Loucy (cell line): ENCODE data around the gene LORICRIN.

Experiments used
- H2AFZ ChIP-seq: fragments of 200-600 bp; sonication (generic); 2 replicates; pipeline ENCODE4 v1.6.0; 2016; ENCODE audit warnings: antibody characterized with exemption, mild to moderate bottlenecking, low read length, moderate library complexity
- H3F3A ChIP-seq: fragments of 200-600 bp; 2 replicates; pipeline ENCODE4 v1.6.0; 2016; ENCODE audit warnings: antibody characterized with exemption, low read depth, mild to moderate bottlenecking
- H3K27me3 ChIP-seq: fragments of 200-600 bp; sonication (generic); 2 replicates; pipeline ENCODE4 v1.6.1; 2014; ENCODE audit warnings: low read length, mild to moderate bottlenecking; ENCODE audit not compliant: insufficient read depth, poor library complexity, severe bottlenecking
- H3K36me3 ChIP-seq: fragments of 200-600 bp; sonication (generic); 2 replicates; pipeline ENCODE4 v1.6.1; 2016; ENCODE audit warnings: low read length; ENCODE audit not compliant: insufficient read depth
- H3K4me1 ChIP-seq: fragments of 200-600 bp; sonication (generic); 2 replicates; pipeline ENCODE4 v1.5.1; 2014; ENCODE audit warnings: low read length, mild to moderate bottlenecking; ENCODE audit not compliant: insufficient read depth, poor library complexity, severe bottlenecking
- H3K4me2 ChIP-seq: fragments of 200-600 bp; sonication (generic); 2 replicates; pipeline ENCODE4 v1.6.0; 2014; ENCODE audit warnings: antibody characterized with exemption, low read length, low read depth, mild to moderate bottlenecking; ENCODE audit not compliant: poor library complexity, severe bottlenecking
- H3K4me3 ChIP-seq: fragments of 200-600 bp; sonication (generic); 2 replicates; pipeline ENCODE4 v1.5.1; 2014; ENCODE audit warnings: low read length, mild to moderate bottlenecking, mixed read lengths; ENCODE audit not compliant: poor library complexity, severe bottlenecking
- H3K79me2 ChIP-seq: fragments of 200-600 bp; sonication (generic); 2 replicates; pipeline ENCODE4 v1.6.1; 2014; ENCODE audit warnings: low read length; ENCODE audit not compliant: insufficient read depth
- H3K9ac ChIP-seq: fragments of 200-600 bp; sonication (generic); 2 replicates; pipeline ENCODE4 v1.6.0; 2014; ENCODE audit warnings: mild to moderate bottlenecking, low read depth, low read length, moderate library complexity; ENCODE audit not compliant: poor library complexity, severe bottlenecking
- H3K9me2 ChIP-seq: fragments of 200-600 bp; sonication (generic); replicated peaks from 2 replicates; pipeline ENCODE4 v1.6.1; 2016; ENCODE audit warnings: low read depth, low read length, mixed read lengths
- H3K9me3 ChIP-seq: fragments of 200-600 bp; sonication (generic); 2 replicates; pipeline ENCODE4 v1.6.1; 2014; ENCODE audit warnings: mild to moderate bottlenecking, antibody characterized with exemption, low read length, low read depth; ENCODE audit not compliant: insufficient read depth
- H4K20me1 ChIP-seq: fragments of 200-600 bp; sonication (generic); 2 replicates; pipeline ENCODE4 v1.6.0; 2014; ENCODE audit warnings: antibody characterized with exemption, low read length, mild to moderate bottlenecking; ENCODE audit not compliant: insufficient read depth, poor library complexity, severe bottlenecking
- EZH2phosphoT487 ChIP-seq: fragments of 200-600 bp; IDR thresholded peaks from 2 replicates; pipeline ENCODE4 v1.6.1; 2018; ENCODE audit warnings: antibody characterized with exemption, mild to moderate bottlenecking, moderate library complexity, borderline replicate concordance
- TF ChIP-seq, protein P1 (sequence below): fragments of 200-600 bp; sonication (generic); conservative IDR thresholded peaks from 2 replicates; pipeline ENCODE4 v1.5.1; 2014; ENCODE audit warnings: mild to moderate bottlenecking, antibody characterized with exemption, low read length

Gene LORICRIN

DNA sequence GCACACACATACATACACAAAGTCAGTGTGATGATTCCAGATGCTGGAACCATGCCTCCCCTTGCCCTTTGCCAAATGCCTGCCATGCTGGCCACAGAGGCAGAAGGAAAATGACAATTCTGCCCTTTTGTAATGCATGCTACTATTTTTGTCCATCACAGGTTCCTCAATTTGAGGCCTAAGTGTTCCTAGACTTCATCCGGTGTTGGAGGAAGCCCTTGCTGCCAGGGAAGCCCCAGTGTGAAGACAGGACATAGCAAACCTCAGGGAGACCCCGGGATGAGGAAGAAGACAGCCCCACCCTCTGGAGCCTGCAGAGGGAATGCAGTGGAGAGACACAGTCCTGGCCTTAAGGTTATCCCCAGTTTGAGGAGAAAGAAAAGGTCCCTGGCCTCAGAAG is 27.7 kb upstream of the LORICRIN start:
- H3K4me1 ChIP-seq: no peaks in the 10 kb centered on the region
- no peaks in the 10 kb centered on the region for H4K20me1 ChIP-seq
- no peaks in the 10 kb centered on the region for H3K79me2 ChIP-seq
- no peak overlapping the region for H2AFZ ChIP-seq
- no peaks in the 10 kb centered on the region for H3K27me3 ChIP-seq
- no peak for TF ChIP-seq EZH2phosphoT487
- TF ChIP-seq, protein P1, sequence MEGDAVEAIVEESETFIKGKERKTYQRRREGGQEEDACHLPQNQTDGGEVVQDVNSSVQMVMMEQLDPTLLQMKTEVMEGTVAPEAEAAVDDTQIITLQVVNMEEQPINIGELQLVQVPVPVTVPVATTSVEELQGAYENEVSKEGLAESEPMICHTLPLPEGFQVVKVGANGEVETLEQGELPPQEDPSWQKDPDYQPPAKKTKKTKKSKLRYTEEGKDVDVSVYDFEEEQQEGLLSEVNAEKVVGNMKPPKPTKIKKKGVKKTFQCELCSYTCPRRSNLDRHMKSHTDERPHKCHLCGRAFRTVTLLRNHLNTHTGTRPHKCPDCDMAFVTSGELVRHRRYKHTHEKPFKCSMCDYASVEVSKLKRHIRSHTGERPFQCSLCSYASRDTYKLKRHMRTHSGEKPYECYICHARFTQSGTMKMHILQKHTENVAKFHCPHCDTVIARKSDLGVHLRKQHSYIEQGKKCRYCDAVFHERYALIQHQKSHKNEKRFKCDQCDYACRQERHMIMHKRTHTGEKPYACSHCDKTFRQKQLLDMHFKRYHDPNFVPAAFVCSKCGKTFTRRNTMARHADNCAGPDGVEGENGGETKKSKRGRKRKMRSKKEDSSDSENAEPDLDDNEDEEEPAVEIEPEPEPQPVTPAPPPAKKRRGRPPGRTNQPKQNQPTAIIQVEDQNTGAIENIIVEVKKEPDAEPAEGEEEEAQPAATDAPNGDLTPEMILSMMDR: no peak
- no peaks in the 10 kb centered on the region for H3F3A ChIP-seq
- no peaks in the 10 kb centered on the region for H3K9me2 ChIP-seq
- no peak overlapping the region for H3K4me3 ChIP-seq
- H3K4me2 ChIP-seq: no peak overlapping the region
- H3K9me3 ChIP-seq: no peaks in the 10 kb centered on the region
- H3K36me3 ChIP-seq: no peaks in the 10 kb centered on the region
- H3K9ac ChIP-seq: no peak overlapping the region

DNA sequence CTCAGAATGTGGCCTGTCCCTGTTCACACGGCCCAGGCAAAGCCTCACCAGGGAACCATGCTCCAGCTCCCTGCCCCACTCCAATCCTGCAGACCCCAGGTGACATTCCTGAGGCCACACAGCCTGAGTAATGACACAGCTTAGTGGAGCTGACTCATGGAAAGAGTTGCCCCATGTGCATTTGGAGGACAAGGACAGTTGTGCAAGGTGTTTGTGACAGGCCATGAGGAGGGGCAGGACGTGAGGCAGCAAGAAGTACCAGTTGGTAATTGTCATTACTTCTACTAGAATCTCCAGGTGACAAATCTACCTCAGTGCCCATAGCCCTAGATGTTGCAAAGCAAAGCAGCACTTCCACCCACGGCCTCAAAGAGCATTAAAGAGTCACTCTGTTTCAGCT is 26.9 kb upstream of the LORICRIN start:
- H3K27me3 ChIP-seq: no peaks in the 10 kb centered on the region
- TF ChIP-seq, protein P1: no peak
- TF ChIP-seq EZH2phosphoT487: no peak
- H3F3A ChIP-seq: no peaks in the 10 kb centered on the region
- no peaks in the 10 kb centered on the region for H3K9me2 ChIP-seq
- H3K4me3 ChIP-seq: no peak overlapping the region
- H4K20me1 ChIP-seq: no peaks in the 10 kb centered on the region
- H2AFZ ChIP-seq: no peak overlapping the region
- H3K9me3 ChIP-seq: no peaks in the 10 kb centered on the region
- H3K79me2 ChIP-seq: no peaks in the 10 kb centered on the region
- H3K4me1 ChIP-seq: no peaks in the 10 kb centered on the region
- no peaks in the 10 kb centered on the region for H3K36me3 ChIP-seq
- no peak overlapping the region for H3K9ac ChIP-seq
- no peak overlapping the region for H3K4me2 ChIP-seq

DNA sequence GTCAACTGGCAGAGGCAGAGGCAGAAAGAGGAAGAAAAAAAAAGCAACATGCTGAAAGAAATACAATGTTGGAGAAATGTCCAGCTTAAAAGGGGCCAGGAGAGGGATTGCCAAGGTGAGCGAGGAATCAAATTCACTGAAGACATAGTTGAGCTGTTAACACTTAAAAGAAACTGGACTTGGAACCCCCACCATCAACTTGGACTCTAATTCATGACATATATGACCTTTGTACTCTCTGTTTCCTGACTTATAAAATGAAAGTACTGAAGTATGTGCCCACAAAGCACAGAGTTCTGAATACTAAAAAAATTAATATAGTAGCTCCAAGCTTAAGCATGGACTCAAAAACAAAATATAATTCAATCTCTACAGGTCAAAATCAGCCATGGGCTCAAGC is 26.0 kb upstream of the LORICRIN start:
- no peaks in the 10 kb centered on the region for H3F3A ChIP-seq
- no peak for TF ChIP-seq EZH2phosphoT487
- TF ChIP-seq, protein P1: no peak
- H2AFZ ChIP-seq: no peak overlapping the region
- H3K9me3 ChIP-seq: no peaks in the 10 kb centered on the region
- H3K4me2 ChIP-seq: no peak overlapping the region
- H3K9ac ChIP-seq: no peak overlapping the region
- H4K20me1 ChIP-seq: no peaks in the 10 kb centered on the region
- no peak overlapping the region for H3K4me3 ChIP-seq
- H3K36me3 ChIP-seq: no peaks in the 10 kb centered on the region
- H3K79me2 ChIP-seq: no peaks in the 10 kb centered on the region
- no peaks in the 10 kb centered on the region for H3K27me3 ChIP-seq
- no peaks in the 10 kb centered on the region for H3K4me1 ChIP-seq
- H3K9me2 ChIP-seq: no peaks in the 10 kb centered on the region
